HG02885 (cell line): ENCODE results near the gene LMF1.
"Not testable (repeated sequence)": the region's sequence is repeated elsewhere in the genome, so short reads cannot be mapped to it uniquely, and the experiment has no call there.

Experiments used
- ATAC-seq: cut with Tn5 transposase; IDR thresholded peaks from one replicate; pipeline ENCODE4 v1.9.1; 2021; ENCODE audit warnings: mild to moderate bottlenecking; ENCODE audit not compliant: unreplicated experiment, poor library complexity

LMF1 gene

GRCh38 chr16:873889-874288 is 96.9 kb downstream of the LMF1 start:
- ATAC-seq: no peak

DNA sequence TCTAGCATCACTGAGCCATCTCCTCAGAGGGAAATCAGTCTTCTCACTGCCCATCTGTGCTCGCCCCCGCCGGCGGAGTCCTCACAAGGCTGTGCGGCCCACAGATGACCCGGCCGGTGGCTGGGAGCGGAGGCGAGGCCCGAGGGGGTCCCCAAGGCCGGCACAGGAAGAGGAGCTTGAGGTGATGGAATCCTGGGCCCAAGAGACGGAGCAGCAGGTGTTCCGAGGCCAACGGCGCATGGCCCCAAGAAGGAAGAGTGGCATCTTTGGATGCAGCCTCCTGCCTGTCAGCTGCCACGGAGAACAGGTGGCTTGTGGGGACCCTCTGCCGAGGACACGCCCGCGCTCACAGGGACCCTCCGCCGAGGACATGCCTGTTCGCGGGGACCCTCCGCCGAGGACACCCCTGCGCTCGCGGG is 97.5 kb downstream of the LMF1 start:
- ATAC-seq: no peak

- ATAC-seq: no peak
Measured at GRCh38 chr16:872436-873242, 98.1 kb downstream of the LMF1 start.

GRCh38 chr16:871562-872345 is 99.0 kb downstream of the LMF1 start:
- no peak for ATAC-seq

- ATAC-seq: no peak
Measured at GRCh38 chr16:870856-871561, 99.8 kb downstream of the LMF1 start.

DNA sequence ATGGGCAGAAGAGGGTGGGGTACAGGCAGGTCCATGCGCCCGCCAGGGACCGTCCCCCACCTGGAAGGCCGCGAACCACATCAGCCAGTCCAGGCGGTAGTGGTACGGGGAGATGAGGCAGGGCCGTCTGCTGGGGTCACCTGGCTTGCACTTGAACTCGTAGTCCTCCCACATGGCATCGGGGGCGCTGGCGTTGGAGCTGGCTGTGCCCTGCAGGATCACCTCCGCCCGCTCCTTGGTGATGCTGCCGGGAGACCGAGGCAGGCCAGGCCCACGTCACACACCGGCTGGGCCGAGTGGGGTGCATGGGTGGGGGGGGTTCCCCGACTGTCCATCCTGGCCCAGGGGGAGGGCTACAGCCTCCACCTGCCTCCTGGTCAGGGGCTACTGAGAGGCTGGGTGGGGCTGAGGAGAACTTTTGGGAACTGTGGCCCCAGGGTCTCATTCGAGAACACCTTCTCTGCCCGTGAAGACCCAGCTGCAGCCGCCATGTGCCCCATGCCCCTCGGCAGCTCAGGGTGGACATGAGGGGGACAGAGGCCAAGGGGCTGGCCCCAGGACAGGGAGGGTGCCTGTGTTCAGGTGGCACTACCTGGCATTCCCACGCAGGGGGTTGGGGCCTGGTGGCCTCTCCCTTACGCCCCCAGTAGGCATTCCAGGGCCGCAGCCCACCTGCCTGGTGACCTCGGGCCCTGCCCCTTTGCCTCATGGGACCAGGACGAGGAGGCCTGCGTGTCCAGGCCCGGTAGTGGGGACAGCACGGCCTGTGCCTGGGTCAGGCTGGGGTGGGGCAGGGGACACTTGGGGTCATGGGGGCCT is 100.8 kb downstream of the LMF1 start:
- ATAC-seq: no peak

DNA sequence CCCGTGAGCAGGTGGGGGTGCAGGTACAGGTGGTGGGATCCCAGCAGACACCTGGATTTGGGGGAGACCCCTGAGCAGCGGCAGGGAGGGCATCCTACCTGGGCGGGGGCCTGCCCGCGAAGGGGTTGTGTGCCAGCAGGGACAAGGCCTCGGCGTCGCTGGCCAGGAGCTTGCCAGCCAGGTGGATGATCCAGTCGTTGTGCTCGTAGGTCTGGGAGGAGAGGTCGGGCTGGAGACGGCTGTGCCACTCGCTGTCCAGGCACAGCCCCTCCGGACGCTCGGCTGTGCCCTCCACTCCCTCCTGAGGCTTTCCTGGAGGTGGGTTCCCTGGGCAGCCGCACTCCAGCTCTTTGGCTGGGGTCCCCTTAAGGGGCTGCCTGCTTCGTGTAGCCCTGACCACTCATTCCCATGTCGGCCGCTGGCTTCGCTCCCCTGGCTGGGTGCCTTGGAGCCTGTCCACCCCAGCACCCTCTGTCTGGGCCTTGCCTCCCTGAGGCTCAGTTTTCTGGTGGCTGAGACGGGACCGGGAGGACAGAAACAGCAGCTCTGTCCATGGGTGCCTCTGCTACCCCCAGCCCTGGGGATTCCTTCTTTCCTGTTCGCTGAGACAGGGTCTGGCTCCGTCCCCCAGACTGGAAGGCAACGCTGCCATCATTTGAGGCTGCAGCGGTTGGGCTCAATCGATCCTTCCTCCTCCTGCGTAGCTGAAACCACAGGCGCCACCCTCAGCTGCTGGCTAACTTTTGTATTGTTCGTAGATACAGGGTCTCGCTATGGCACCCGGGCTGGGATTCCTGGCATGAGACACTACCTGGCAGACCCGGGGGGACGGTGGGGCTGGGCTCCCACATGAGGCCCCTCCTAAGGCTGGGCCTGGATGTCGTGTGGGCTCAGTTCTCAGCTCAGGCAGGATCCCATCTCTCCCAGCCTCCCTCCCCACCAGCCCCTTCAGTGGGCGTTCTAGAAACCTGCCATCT is 101.7 kb downstream of the LMF1 start:
- ATAC-seq: no peak

DNA sequence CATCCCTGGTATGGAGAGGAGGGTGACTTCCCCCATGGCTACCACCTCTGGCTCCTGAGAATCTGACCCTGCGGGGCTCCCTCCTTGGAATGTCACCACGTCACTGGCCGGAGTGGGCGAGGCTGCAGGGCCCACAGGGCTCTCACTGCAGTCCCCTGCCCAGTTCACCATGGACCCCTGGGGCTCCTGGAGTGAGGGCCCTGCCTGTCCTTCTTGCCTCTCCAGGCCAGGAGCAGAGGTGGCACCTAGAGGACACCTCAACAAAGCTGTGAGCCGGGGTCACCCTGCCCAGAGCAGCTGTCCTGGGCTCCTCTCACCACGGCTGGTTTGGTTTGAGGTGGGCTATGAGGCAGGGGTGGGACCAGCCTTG is 102.4 kb downstream of the LMF1 start:
- ATAC-seq: no peak

DNA sequence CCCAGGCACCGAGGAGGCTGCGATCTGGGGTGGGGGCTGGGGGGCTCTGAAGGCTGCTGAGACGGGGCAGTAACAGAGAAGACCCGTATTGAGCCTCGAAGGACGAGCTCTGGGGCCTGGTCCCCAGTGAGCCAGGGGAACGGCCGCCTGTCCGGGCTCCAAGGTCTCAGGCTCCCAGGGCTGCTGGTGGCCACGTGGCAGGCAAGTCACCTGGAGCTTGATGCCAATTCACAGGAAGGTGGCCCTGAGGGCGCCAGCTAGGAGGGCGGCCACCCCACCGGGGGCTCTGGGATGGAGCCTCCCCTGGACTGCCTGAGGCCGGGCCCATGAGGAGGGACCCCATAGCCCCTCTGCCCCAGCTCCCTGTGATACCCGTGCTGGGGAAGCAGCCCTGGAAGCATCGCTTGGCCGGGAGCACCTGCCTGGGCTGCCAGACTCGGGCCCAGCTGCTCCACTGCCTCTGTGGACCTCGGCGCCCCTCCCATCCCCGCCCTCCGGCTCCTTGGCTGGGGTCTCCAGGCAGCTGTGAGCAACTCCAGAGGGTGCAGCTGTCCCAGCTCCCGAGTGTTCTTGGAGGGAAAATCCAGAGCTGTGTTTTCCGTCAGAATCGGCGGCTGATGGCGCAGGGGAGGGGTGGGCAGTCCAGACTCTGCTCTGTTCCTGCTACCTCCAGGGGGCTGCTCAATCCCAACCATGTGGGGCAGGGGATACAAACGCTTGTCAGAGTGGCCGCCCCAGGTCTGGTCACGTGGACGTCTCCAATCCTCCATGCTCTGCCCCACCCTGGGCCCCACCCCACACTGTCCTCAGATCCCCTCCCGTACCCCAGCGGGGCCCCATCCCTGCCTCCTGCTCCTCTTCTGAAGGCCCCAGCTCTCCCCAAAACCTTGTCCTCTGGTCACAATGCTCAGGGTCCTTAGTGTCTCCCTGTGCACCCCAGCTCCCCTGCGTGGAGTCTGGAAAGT is 103.1 kb downstream of the LMF1 start:
- ATAC-seq: no peak

GRCh38 chr16:866252-866896 is 104.4 kb downstream of the LMF1 start:
- ATAC-seq: no peak

DNA sequence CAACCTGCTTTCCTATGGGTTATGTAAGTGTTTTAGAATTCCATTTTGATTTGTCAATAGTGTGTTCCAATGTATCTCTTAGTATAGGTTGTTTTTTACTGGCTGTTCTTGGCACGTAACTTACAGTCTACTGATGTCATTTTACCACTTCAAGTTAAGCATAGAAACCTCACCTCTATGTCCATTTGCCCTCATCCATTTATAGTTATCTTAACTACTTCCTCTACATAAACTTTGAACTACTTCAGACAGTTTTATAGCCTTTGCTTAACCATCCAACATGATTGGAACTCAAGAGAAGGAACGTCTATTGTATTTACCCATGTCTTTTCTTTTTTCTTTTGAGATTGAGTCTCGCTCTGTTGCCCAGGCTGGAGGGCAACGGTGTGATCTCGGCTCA is 105.8 kb downstream of the LMF1 start:
- ATAC-seq: no peak

DNA sequence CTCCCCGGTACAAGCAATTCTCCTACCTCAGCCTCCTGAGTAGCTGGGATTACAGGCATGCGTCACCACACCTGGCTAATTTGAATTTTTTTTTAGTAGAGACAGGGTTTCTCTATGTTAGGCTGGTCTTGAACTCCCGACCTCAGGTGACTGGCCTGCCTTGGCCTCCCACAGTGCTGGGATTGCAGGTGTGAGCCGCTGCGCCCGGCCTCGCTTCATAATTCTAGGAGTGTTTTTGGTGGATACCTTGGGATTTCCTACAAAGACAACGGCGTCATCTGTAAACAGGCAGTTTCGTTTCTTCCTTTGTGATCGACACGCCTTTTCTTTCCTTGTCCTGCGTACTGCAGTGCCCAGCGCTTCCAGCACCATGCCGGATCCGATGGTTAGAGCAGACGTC is 109.3 kb downstream of the LMF1 start:
- ATAC-seq: no peak

- no peak for ATAC-seq
Measured at GRCh38 chr16:860891-861290, 109.9 kb downstream of the LMF1 start.

- ATAC-seq: not testable (repeated sequence)
Measured at GRCh38 chr16:858971-859370, 111.8 kb downstream of the LMF1 start.

DNA sequence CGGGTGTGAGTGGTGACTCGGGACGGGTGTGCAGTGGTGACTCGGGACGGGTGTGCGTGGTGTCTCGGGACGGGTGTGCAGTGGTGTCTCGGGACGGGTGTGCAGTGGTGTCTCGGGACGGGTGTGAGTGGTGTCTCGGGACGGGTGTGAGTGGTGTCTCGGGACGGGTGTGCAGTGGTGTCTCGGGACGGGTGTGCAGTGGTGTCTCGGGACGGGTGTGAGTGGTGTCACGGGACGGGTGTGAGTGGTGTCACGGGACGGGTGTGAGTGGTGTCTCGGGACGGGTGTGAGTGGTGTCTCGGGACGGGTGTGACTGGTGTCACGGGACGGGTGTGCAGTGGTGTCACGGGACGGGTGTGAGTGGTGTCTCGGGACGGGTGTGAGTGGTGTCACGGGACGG is 112.3 kb downstream of the LMF1 start:
- ATAC-seq: not testable (repeated sequence)

DNA sequence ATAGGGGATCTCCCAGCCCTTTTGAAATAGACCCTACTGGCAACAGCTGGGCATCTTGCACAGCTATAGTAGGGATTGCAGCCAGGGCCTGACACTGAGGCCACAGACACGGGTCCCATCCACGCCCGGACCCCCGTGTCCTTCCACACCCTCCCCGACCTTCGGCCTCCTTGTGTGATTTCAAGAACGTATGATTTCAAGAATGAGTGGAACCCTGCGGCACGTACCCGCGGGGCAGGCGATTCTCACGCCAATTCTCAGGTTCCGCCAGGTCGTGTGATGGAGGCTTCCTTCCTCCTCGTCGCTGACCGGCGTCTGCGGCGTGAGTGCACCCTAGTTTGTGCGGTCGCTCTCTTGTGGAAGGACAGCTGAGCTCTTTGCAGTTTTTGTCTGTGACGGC is 114.0 kb downstream of the LMF1 start:
- ATAC-seq: no peak

- ATAC-seq: no peak
Measured at GRCh38 chr16:856101-856500, 114.7 kb downstream of the LMF1 start.

DNA sequence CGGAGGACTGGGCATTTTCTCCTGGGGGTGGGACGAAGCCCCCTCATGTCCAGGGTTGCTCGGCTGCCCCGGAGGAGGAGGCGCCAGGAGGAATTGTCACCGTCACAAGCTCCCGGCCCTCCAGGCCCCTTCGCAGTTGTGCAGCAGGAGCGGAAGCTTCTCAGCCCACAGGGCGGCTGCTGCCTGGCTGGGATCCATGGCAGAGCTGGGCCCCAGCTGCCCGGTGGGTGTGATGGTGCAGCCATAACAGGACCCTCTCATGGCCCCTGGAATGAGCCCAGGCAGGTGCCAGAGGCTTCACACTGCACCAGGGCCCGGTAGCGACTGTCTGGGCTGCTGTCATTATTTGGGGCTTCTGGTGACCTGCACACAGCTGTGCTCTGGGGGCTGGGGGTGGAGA is 115.3 kb downstream of the LMF1 start:
- ATAC-seq: no peak
